HFFc6 (cell line): ENCODE results near the gene PANK1. TPM values are rescaled to one million over a fixed set of nuclear protein-coding genes. Genes with fewer than 3 reads are reported as not detected.

Experiments
- DNase-seq: peaks from one replicate; pipeline ENCODE4 v3.0.0-alpha.2; 2018
- H3K27ac Mint-ChIP-seq: 2 replicates; pipeline ENCODE4 v1.8.0; 2020; ENCODE audit warnings: mild to moderate bottlenecking, mixed read lengths
- H3K27me3 Mint-ChIP-seq: 2 replicates; pipeline ENCODE4 v1.8.0; 2021; ENCODE audit warnings: mild to moderate bottlenecking, moderate library complexity, mixed read lengths; ENCODE audit not compliant: insufficient read depth
- H3K36me3 Mint-ChIP-seq: 2 replicates; pipeline ENCODE4 v1.8.0; 2021; ENCODE audit warnings: low read depth, mixed read lengths
- H3K4me1 Mint-ChIP-seq: 2 replicates; pipeline ENCODE4 v1.8.0; 2020; ENCODE audit warnings: low read depth, mixed read lengths
- H3K4me3 Mint-ChIP-seq: 2 replicates; pipeline ENCODE4 v1.8.0; 2020; ENCODE audit warnings: mild to moderate bottlenecking, moderate library complexity, mixed read lengths
- H3K9me3 Mint-ChIP-seq: 2 replicates; pipeline ENCODE4 v1.8.0; 2020; ENCODE audit warnings: mild to moderate bottlenecking, mixed read lengths
- CTCF ChIP-seq: fragments of 200-600 bp; sonication (generic); IDR thresholded peaks from 2 replicates; pipeline ENCODE4 v1.5.0; 2021; ENCODE audit warnings: antibody characterized with exemption, mild to moderate bottlenecking
- total RNA-seq, 6 experiments: library from RNA; stranded (reverse); fragmentation: NEBNext Ultra II Directional; extraction: Animal tissue kit (Norgen Biotek cat#: 25700); gene quantifications; 2 replicates in 1 of 6; 3 replicates in 5 of 6; pipeline ENCODE4 v1.2.3, GENCODE V29; 2021

The PANK1 gene
- total RNA-seq, 6 experiments from 2014 or later, result 3.8 to 4.7 (median 4.3) TPM

DNA sequence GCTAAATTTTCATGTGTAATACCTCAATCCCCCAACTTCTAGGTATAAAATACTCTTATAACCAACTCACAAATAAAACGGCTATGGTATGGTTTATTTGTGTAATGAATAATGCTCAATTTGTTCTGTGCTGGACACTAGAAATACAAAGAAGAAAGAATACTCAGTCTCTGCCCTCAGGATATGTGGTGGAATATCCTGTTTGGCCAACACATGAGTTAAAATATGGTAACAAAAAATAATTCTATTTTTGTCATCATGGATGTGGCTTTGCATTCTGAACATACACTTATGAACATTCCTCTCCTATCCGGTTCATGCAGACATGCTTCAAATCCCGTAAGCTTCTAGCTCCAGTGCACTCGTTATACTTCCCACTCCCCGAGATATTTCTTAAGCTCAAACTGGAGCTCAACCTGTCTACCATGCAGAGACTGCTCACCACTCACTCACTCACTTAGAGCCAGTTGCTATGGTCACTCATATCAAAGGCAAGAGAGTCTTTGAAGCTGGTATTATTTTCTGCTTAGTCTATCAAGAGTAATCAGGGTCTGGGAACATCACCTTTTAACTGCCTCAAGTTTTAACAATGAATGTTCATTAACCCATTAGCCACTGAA lies 55.8 kb downstream of the PANK1 start:
- no peak for TF ChIP-seq CTCF
- no peaks in the 10 kb centered on the region for H3K27me3 Mint-ChIP-seq
- H3K36me3 Mint-ChIP-seq, result peaks cover 32% of the 10 kb centered on the region
- no peak overlapping the region for H3K27ac Mint-ChIP-seq
- H3K4me3 Mint-ChIP-seq, result no peak overlapping the region
- H3K9me3 Mint-ChIP-seq, result no peaks in the 10 kb centered on the region
- peaks cover 32% of the 10 kb centered on the region for H3K4me1 Mint-ChIP-seq
- DNase-seq, result no peak

DNA sequence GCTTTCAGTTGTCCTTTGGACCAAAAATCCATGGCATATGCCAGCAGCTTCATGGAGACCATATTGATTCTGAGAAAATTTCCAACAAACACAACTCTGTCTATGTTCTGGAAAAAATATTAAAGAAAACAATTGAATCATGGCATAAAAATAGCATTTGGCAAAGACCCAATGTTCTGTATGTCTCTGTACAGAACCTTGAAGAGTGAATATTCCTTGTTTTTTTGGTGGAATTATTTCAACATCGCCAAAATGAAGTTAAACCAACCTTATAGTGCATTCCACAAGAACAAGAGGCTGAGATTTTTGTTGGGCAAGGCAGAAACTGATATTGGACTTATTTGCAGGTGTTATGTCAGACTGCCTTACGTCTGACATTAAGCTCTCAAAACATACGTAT lies 56.4 kb downstream of the PANK1 start:
- no peak overlapping the region for H3K4me3 Mint-ChIP-seq
- H3K4me1 Mint-ChIP-seq, result peaks cover 32% of the 10 kb centered on the region
- no peak for TF ChIP-seq CTCF
- no peak for DNase-seq
- H3K9me3 Mint-ChIP-seq, result no peaks in the 10 kb centered on the region
- no peaks in the 10 kb centered on the region for H3K27me3 Mint-ChIP-seq
- no peak overlapping the region for H3K27ac Mint-ChIP-seq
- H3K36me3 Mint-ChIP-seq, result peaks cover 30% of the 10 kb centered on the region

- H3K27me3 Mint-ChIP-seq, result peaks cover 2% of the 10 kb centered on the region
- peaks cover 10% of the 10 kb centered on the region; the same call in 1 of the 2 replicates for H3K36me3 Mint-ChIP-seq
- peaks cover 3% of the 10 kb centered on the region; the same call in 1 of the 2 replicates for H3K9me3 Mint-ChIP-seq
- H3K27ac Mint-ChIP-seq, result no peak overlapping the region
- no peak for TF ChIP-seq CTCF
- no peak overlapping the region for H3K4me3 Mint-ChIP-seq
- H3K4me1 Mint-ChIP-seq, result no peaks in the 10 kb centered on the region
- DNase-seq, result no peak
Observed at GRCh38 chr10:89582022-89582421, 63.0 kb downstream of the PANK1 start.

DNA sequence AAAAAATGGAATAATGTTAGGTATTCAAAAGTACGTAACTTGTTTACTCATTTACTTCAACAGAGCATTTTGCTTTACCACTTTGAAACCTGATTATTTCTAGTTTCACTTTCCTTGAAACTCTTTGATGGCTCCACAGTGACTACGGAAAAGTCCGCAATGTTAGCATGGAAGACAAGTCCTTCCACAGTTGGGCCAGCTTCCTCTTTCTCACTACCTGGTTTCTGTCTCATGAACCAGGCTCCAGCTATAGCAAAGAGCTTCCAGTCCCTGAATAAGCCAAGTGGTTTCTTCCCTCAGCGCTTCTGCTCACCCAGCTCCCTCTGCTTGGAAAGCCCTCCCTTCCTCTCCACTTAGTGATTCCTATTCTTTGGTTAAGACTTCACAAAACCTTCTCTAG lies 64.8 kb downstream of the PANK1 start:
- no peak overlapping the region for H3K4me3 Mint-ChIP-seq
- no peak for DNase-seq
- no peak for TF ChIP-seq CTCF
- H3K36me3 Mint-ChIP-seq, result peaks cover 19% of the 10 kb centered on the region
- peaks cover 14% of the 10 kb centered on the region; the same call in 1 of the 2 replicates for H3K9me3 Mint-ChIP-seq
- peaks cover 2% of the 10 kb centered on the region for H3K27me3 Mint-ChIP-seq
- peaks cover 16% of the 10 kb centered on the region for H3K4me1 Mint-ChIP-seq
- H3K27ac Mint-ChIP-seq, result no peak overlapping the region

- peaks cover 15% of the 10 kb centered on the region for H3K36me3 Mint-ChIP-seq
- H3K9me3 Mint-ChIP-seq, result peaks cover 14% of the 10 kb centered on the region; the same call in 1 of the 2 replicates
- TF ChIP-seq CTCF, result no peak
- DNase-seq, result no peak
- H3K27ac Mint-ChIP-seq, result no peak overlapping the region
- H3K4me3 Mint-ChIP-seq, result no peak overlapping the region
- H3K4me1 Mint-ChIP-seq, result peaks cover 27% of the 10 kb centered on the region
- H3K27me3 Mint-ChIP-seq, result peaks cover 2% of the 10 kb centered on the region
Observed at GRCh38 chr10:89576696-89577095, 68.3 kb downstream of the PANK1 start.
